Panc1 (cell line): ENCODE data around the gene CHI3L1.

Source experiments
- CTCF ChIP-seq: fragments of 450-650 bp; IDR thresholded peaks from 2 replicates; pipeline ENCODE4 v1.5.1; 2017; ENCODE audit warnings: mild to moderate bottlenecking
- POLR2AphosphoS5 ChIP-seq: IDR thresholded peaks from 2 replicates; pipeline ENCODE4 v1.6.1; 2012; ENCODE audit warnings: mild to moderate bottlenecking, low read depth, low read length, moderate library complexity
- REST ChIP-seq, 2 experiments: IDR thresholded peaks; 2 replicates each; pipeline ENCODE4 v1.6.1; 2011 to 2012; ENCODE audit warnings: low read depth in 2 of 2, control low read depth in 1 of 2, low read length in 1 of 2, mild to moderate bottlenecking in 1 of 2, moderate library complexity in 1 of 2; ENCODE audit not compliant: insufficient read depth in 1 of 2
- SIN3A ChIP-seq: IDR thresholded peaks from 2 replicates; pipeline ENCODE4 v1.6.1; 2012; ENCODE audit warnings: low read depth, mild to moderate bottlenecking, low read length, moderate library complexity, borderline replicate concordance; ENCODE audit not compliant: insufficient read depth

DNA sequence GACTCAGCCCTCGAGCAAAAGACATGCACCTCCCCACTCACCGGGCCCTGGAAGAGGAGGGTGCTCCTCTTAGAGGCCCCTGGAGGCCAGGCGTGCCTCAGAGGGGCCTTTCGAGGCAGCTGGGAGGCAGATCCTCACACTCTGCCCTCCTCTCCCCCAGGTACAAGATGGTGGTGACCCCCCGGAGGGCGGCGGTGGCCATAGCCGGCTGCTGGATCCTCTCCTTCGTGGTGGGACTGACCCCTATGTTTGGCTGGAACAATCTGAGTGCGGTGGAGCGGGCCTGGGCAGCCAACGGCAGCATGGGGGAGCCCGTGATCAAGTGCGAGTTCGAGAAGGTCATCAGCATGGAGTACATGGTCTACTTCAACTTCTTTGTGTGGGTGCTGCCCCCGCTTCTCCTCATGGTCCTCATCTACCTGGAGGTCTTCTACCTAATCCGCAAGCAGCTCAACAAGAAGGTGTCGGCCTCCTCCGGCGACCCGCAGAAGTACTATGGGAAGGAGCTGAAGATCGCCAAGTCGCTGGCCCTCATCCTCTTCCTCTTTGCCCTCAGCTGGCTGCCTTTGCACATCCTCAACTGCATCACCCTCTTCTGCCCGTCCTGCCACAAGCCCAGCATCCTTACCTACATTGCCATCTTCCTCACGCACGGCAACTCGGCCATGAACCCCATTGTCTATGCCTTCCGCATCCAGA lies 21.3 kb downstream of the CHI3L1 start:
- TF ChIP-seq CTCF (no peak), REST (IDR thresholded peaks at IDR 0.05; ENCODE audit: insufficient read depth in 1 of 2, low read depth in 2 of 2, low read length in 1 of 2) (no peak), SIN3A (no peak), POLR2AphosphoS5 (no peak)
